Measurements from ENCODE around the gene ZFP69. TPM values are rescaled to one million over a fixed set of nuclear protein-coding genes. Genes with fewer than 3 reads are reported as not detected.

ZFP69 gene
- total and polyA plus RNA-seq, 10 of the 15 experiments (the other 5 are each of a cell fraction or from before 2014, with no cell fraction given): 1.9 to 6.4 (median 3.7) TPM

DNA sequence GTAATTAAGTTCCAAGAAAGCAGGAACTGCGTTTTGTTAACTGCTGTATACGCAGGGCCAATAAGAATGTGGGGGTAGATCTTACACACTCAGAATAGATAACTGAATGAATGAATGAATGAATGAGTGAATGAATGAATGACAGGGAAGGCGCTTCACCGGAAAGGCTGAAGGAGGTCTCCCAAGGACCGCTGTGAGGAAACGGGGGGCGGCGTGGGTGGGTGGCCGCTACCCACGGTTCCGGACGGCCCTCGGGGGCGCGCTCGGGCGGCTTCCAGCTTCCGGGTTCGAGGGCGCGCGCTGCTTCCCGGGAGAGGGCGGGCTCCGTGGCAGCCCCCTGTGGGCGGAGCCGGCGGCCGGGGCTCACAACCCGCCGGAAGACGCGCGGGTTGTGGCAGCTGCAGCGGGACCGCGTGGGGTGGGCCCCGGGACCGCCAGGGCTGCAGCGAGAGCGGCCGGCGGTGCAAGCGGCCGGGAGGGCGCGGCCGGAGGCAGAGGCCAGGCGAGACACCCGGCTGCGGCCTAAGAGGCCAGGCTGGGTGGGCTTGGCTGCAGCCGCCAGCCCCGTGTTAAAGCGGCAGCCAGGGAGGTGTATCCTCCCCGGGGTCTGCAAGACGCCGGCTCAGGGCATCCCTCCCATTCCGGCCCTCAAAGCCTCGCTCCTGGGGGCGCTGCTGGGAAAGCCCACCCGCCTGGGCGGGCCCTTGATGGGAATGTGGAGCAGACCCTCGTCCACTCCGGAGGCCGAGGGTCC is at the start of gene ZFP69 (continued):
- TF ChIP-seq IKZF1 (conservative IDR thresholded peaks at IDR 0.05) (peak; percentile 80), ZNF687 (IDR thresholded peaks at IDR 0.05) (peak; percentile 87), NR2C2 (IDR thresholded peaks at IDR 0.05; ENCODE audit: borderline replicate concordance, control insufficient read depth, insufficient read length, low read depth) (no peak), DPF2 (IDR thresholded peaks at IDR 0.05) (peak; percentile 85), RAD51 (IDR thresholded peaks at IDR 0.05) (no peak), ZZZ3 (IDR thresholded peaks at IDR 0.05; ENCODE audit: control insufficient read depth, insufficient read length, low read depth) (no peak), ZBED1 (IDR thresholded peaks at IDR 0.05; ENCODE audit: borderline replicate concordance) (no peak), MXI1 (IDR thresholded peaks at IDR 0.05; ENCODE audit: low read depth, low read length) (peak; percentile 20; the same call in 1 of the 2 replicates), EED (IDR thresholded peaks at IDR 0.05; ENCODE audit: low read depth) (no peak), ATF2 (IDR thresholded peaks at IDR 0.05; ENCODE audit: low read length) (no peak), HDGF (IDR thresholded peaks at IDR 0.05) (no peak), RUNX3 (IDR thresholded peaks at IDR 0.05; ENCODE audit: low read length) (peak; percentile 36; the same call in 1 of the 2 replicates), NFYA (IDR thresholded peaks at IDR 0.05; ENCODE audit: borderline replicate concordance, low read depth, low read length) (no peak), TARDBP (IDR thresholded peaks at IDR 0.05; ENCODE audit: borderline replicate concordance) (no peak), SRF (IDR thresholded peaks at IDR 0.05; ENCODE audit: low read depth in 2 of 2, low read length in 2 of 2) (no peak), USF2 (IDR thresholded peaks at IDR 0.05; ENCODE audit: borderline replicate concordance, low read depth, low read length) (no peak), ZNF384 (IDR thresholded peaks at IDR 0.05; ENCODE audit: borderline replicate concordance, low read depth, low read length) (no peak), NRF1 (conservative IDR thresholded peaks at IDR 0.05; ENCODE audit: low read depth, low read length) (no peak), POLR2A (IDR thresholded peaks at IDR 0.05; ENCODE audit: low read depth, low read length) (peak; percentile 82), MTA3 (IDR thresholded peaks at IDR 0.05; ENCODE audit: borderline replicate concordance, low read length) (no peak), ATF3 (IDR thresholded peaks at IDR 0.05; ENCODE audit: borderline replicate concordance, extremely low read depth, low read depth, low read length) (no peak), NR2F1 (conservative IDR thresholded peaks at IDR 0.05) (peak; percentile 60; the same call in 1 of the 2 replicates), CEBPB (IDR thresholded peaks at IDR 0.05; ENCODE audit: borderline replicate concordance in 1 of 2, low read depth in 2 of 2, low read length in 2 of 2) (no peak)
- TF ChIP-seq, protein P1, sequence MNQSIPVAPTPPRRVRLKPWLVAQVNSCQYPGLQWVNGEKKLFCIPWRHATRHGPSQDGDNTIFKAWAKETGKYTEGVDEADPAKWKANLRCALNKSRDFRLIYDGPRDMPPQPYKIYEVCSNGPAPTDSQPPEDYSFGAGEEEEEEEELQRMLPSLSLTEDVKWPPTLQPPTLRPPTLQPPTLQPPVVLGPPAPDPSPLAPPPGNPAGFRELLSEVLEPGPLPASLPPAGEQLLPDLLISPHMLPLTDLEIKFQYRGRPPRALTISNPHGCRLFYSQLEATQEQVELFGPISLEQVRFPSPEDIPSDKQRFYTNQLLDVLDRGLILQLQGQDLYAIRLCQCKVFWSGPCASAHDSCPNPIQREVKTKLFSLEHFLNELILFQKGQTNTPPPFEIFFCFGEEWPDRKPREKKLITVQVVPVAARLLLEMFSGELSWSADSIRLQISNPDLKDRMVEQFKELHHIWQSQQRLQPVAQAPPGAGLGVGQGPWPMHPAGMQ (IDR thresholded peaks at IDR 0.05; ENCODE audit: borderline replicate concordance): no peak

Data from GM12878 (cell line).